H9 (cell line): ENCODE results near the gene GGA2. TPM values are rescaled to one million over a fixed set of nuclear protein-coding genes. Genes with fewer than 3 reads are reported as not detected.

Experiments
- DNase-seq: peaks from one replicate; pipeline ENCODE4 v3.0.0-alpha.2; 2017
- H2AFZ ChIP-seq: one replicate; pipeline ENCODE4 v1.6.1; 2013; ENCODE audit warnings: mild to moderate bottlenecking, low read length, control low read depth, moderate library complexity
- H2AK5ac ChIP-seq: 2 replicates; pipeline ENCODE4 v1.6.1; 2013; ENCODE audit warnings: low read length, control low read depth, mixed read lengths; ENCODE audit not compliant: insufficient read length
- H2BK120ac ChIP-seq: one replicate; pipeline ENCODE4 v1.6.1; 2013; ENCODE audit warnings: low read depth, mild to moderate bottlenecking, low read length, control low read depth, inconsistent platforms; ENCODE audit not compliant: poor library complexity, severe bottlenecking
- H2BK12ac ChIP-seq: 2 replicates; pipeline ENCODE4 v1.6.1; 2013; ENCODE audit warnings: low read length, control low read depth, mixed read lengths, low read depth; ENCODE audit not compliant: insufficient read length
- H2BK15ac ChIP-seq: 2 replicates; pipeline ENCODE4 v1.6.1; 2013; ENCODE audit warnings: low read depth, low read length, control low read depth
- H2BK20ac ChIP-seq: one replicate; pipeline ENCODE4 v1.6.1; 2013; ENCODE audit warnings: low read depth, mild to moderate bottlenecking, low read length, control low read depth, inconsistent platforms; ENCODE audit not compliant: poor library complexity, severe bottlenecking
- H2BK5ac ChIP-seq: 2 replicates; pipeline ENCODE4 v1.6.1; 2013; ENCODE audit warnings: low read length, control low read depth, mixed read lengths; ENCODE audit not compliant: insufficient read length
- H3K14ac ChIP-seq: 2 replicates; pipeline ENCODE4 v1.6.1; 2013; ENCODE audit warnings: low read length, control low read depth; ENCODE audit not compliant: insufficient read depth
- H3K18ac ChIP-seq: 2 replicates; pipeline ENCODE4 v1.6.1; 2013; ENCODE audit warnings: low read depth, mild to moderate bottlenecking, mixed read lengths, low read length, control low read depth; ENCODE audit not compliant: insufficient read length
- H3K23ac ChIP-seq: 2 replicates; pipeline ENCODE4 v1.6.1; 2013; ENCODE audit warnings: low read length, control low read depth, mixed read lengths, low read depth; ENCODE audit not compliant: insufficient read length
- H3K23me2 ChIP-seq: 2 replicates; pipeline ENCODE4 v1.6.1; 2013; ENCODE audit warnings: low read depth, mild to moderate bottlenecking, mixed read lengths, low read length, control low read depth; ENCODE audit not compliant: insufficient read length, poor library complexity, severe bottlenecking
- H3K27ac ChIP-seq: 2 replicates; pipeline ENCODE4 v1.5.1; 2013; ENCODE audit warnings: low read length, control low read depth, mixed read lengths, low read depth; ENCODE audit not compliant: insufficient read length
- H3K27me3 ChIP-seq: 2 replicates; pipeline ENCODE4 v1.6.1; 2013; ENCODE audit warnings: low read length, control low read depth, inconsistent platforms; ENCODE audit not compliant: insufficient read depth
- H3K4ac ChIP-seq: 2 replicates; pipeline ENCODE4 v1.6.1; 2013; ENCODE audit warnings: low read depth, mild to moderate bottlenecking, control low read depth, inconsistent platforms, low read length, moderate library complexity
- H3K4me1 ChIP-seq: 2 replicates; pipeline ENCODE4 v1.6.1; 2013; ENCODE audit warnings: low read length, control low read depth, inconsistent platforms; ENCODE audit not compliant: insufficient read depth
- H3K4me2 ChIP-seq: 2 replicates; pipeline ENCODE4 v1.6.1; 2013; ENCODE audit warnings: low read length, control low read depth, mixed read lengths; ENCODE audit not compliant: insufficient read length, insufficient read depth
- H3K56ac ChIP-seq: 2 replicates; pipeline ENCODE4 v1.6.1; 2013; ENCODE audit warnings: low read depth, mild to moderate bottlenecking, mixed read lengths, low read length, control low read depth; ENCODE audit not compliant: insufficient read length
- H3K79me1 ChIP-seq: 2 replicates; pipeline ENCODE4 v1.6.1; 2013; ENCODE audit warnings: low read depth, mild to moderate bottlenecking, moderate library complexity, low read length, control low read depth, inconsistent platforms; ENCODE audit not compliant: insufficient read depth, poor library complexity, severe bottlenecking
- H3K79me2 ChIP-seq: 2 replicates; pipeline ENCODE4 v1.6.1; 2013; ENCODE audit warnings: low read length, control low read depth, inconsistent platforms; ENCODE audit not compliant: insufficient read depth
- H3K9ac ChIP-seq: 2 replicates; pipeline ENCODE4 v1.6.1; 2013; ENCODE audit warnings: low read length, control low read depth, mixed read lengths; ENCODE audit not compliant: insufficient read length; ENCODE audit errors: extremely low read depth
- H3K9me3 ChIP-seq: one replicate; pipeline ENCODE4 v1.6.1; 2013; ENCODE audit warnings: low read depth, low read length, inconsistent platforms; ENCODE audit not compliant: control insufficient read depth
- H3T11ph ChIP-seq: one replicate; pipeline ENCODE4 v1.6.1; 2013; ENCODE audit warnings: mild to moderate bottlenecking, low read length, control low read depth, inconsistent platforms
- H4K20me1 ChIP-seq: one replicate; pipeline ENCODE4 v1.6.1; 2013; ENCODE audit not compliant: control insufficient read depth, insufficient read length, insufficient read depth
- H4K5ac ChIP-seq: 2 replicates; pipeline ENCODE4 v1.6.1; 2013; ENCODE audit warnings: low read depth, mild to moderate bottlenecking, mixed read lengths, low read length, control low read depth; ENCODE audit not compliant: insufficient read length
- H4K8ac ChIP-seq: replicated peaks from 2 replicates; pipeline ENCODE4 v1.6.1; 2013; ENCODE audit warnings: low read length, control low read depth, mixed read lengths, low read depth; ENCODE audit not compliant: insufficient read length
- H4K91ac ChIP-seq: 2 replicates; pipeline ENCODE4 v1.6.1; 2013; ENCODE audit warnings: low read depth, mild to moderate bottlenecking, moderate library complexity, mixed read lengths, low read length, control low read depth; ENCODE audit not compliant: insufficient read length
- H3K27ac Mint-ChIP-seq, 3 experiments: 2 replicates in 2 of 3; 3 replicates in 1 of 3; pipeline ENCODE4 v1.8.0; 2020 to 2021; ENCODE audit warnings: mixed read lengths in 3 of 3, mild to moderate bottlenecking in 1 of 3, moderate library complexity in 1 of 3
- H3K27me3 Mint-ChIP-seq: 2 replicates; pipeline ENCODE4 v1.8.0; 2021; ENCODE audit warnings: low read depth, mild to moderate bottlenecking, moderate library complexity, mixed read lengths
- H3K36me3 Mint-ChIP-seq, 3 experiments: 2 replicates in 2 of 3; 3 replicates in 1 of 3; pipeline ENCODE4 v1.8.0; 2020 to 2021; ENCODE audit warnings: low read depth in 3 of 3, mixed read lengths in 3 of 3; ENCODE audit not compliant: insufficient read depth in 1 of 3
- H3K4me1 Mint-ChIP-seq, 2 experiments: 2 replicates each; pipeline ENCODE4 v1.8.0; 2020; ENCODE audit warnings: mixed read lengths in 2 of 2
- H3K4me3 Mint-ChIP-seq, 2 experiments: 2 replicates in 1 of 2; 3 replicates in 1 of 2; pipeline ENCODE4 v1.8.0; 2020 to 2021; ENCODE audit warnings: mild to moderate bottlenecking in 2 of 2, mixed read lengths in 2 of 2, moderate library complexity in 1 of 2
- H3K9me3 Mint-ChIP-seq, 2 experiments: 2 replicates in 1 of 2; 3 replicates in 1 of 2; pipeline ENCODE4 v1.8.0; 2020; ENCODE audit warnings: mild to moderate bottlenecking in 2 of 2, mixed read lengths in 2 of 2, moderate library complexity in 1 of 2
- CTCF ChIP-seq: fragments of 200-600 bp; sonication (generic); conservative IDR thresholded peaks from 3 replicates; pipeline ENCODE4 v1.8.0; 2021; ENCODE audit warnings: antibody characterized with exemption, mild to moderate bottlenecking
- WGBS: extraction: QIAGEN DNeasy Blood & Tissue Kit; methylation state at CpG from one replicate; pipeline ENCODE4 v1.1.7; 2013; ENCODE audit warnings: missing lambda C conversion rate, low lambda C conversion rate, mixed read lengths; ENCODE audit not compliant: insufficient read length; ENCODE audit errors: extremely low coverage; 5-methylcytosine and 5-hydroxymethylcytosine counted together
- total RNA-seq: library from RNA; stranded (reverse); gene quantifications from 2 replicates; pipeline ENCODE4 v1.2.1, GENCODE V29; 2021

GGA2 gene
- total RNA-seq, 1 experiment from 2014 or later = 143 TPM

GRCh38 chr16:23428351-23428750 lies 81.9 kb downstream of the GGA2 start:
- no CpG with 5 or more reads among the region's 2 CpGs for WGBS
- H3K79me1 ChIP-seq = no peaks in the 10 kb centered on the region
- TF ChIP-seq CTCF = no peak
- H3K4me3 Mint-ChIP-seq = no peak overlapping the region
- no peak overlapping the region for H2BK20ac ChIP-seq
- no peaks in the 10 kb centered on the region for H3K23me2 ChIP-seq
- no peak overlapping the region for H3K14ac ChIP-seq
- H2AK5ac ChIP-seq = no peak overlapping the region
- no peak for DNase-seq
- no peak overlapping the region for H3K27ac ChIP-seq
- no peaks in the 10 kb centered on the region for H3K27me3 Mint-ChIP-seq
- H4K91ac ChIP-seq = no peak overlapping the region
- H3K27ac Mint-ChIP-seq = no peak overlapping the region
- no peak overlapping the region for H2AFZ ChIP-seq
- H3K56ac ChIP-seq = no peak overlapping the region
- no peak overlapping the region for H3K4ac ChIP-seq
- H4K5ac ChIP-seq = no peak overlapping the region
- peaks cover 0 to 5% of the 10 kb centered on the region in 2 experiments; a peak in 2 of 4 replicates for H3K4me1 Mint-ChIP-seq
- H4K20me1 ChIP-seq = no peaks in the 10 kb centered on the region
- H3T11ph ChIP-seq = no peak overlapping the region
- no peak overlapping the region for H2BK12ac ChIP-seq
- no peak overlapping the region for H3K23ac ChIP-seq
- no peak overlapping the region for H3K9ac ChIP-seq
- H3K4me2 ChIP-seq = no peak overlapping the region
- no peak overlapping the region for H4K8ac ChIP-seq
- no peaks in the 10 kb centered on the region; the same call in 1 of the 2 replicates for H3K4me1 ChIP-seq
- H3K27me3 ChIP-seq = no peaks in the 10 kb centered on the region
- no peaks in the 10 kb centered on the region for H3K79me2 ChIP-seq
- H2BK120ac ChIP-seq = no peak overlapping the region
- no peak overlapping the region for H3K18ac ChIP-seq
- no peak overlapping the region for H2BK5ac ChIP-seq
- H3K36me3 Mint-ChIP-seq = peaks cover 13 to 48% (median 45%) of the 10 kb centered on the region in 3 experiments; a peak in 6 of 7 replicates
- no peak overlapping the region for H2BK15ac ChIP-seq
- H3K9me3 ChIP-seq = no peaks in the 10 kb centered on the region
- no peaks in the 10 kb centered on the region for H3K9me3 Mint-ChIP-seq
